Duodenal mucosa (tissue), 2 donors: ENCODE measurements around the gene LMCD1.

Experiments used
- H3K27ac ChIP-seq: one replicate; pipeline ENCODE4 v1.7.0; 2013; ENCODE audit warnings: low read depth, low read length
- H3K27me3 ChIP-seq, 2 donors: one replicate each; pipeline ENCODE4 v1.7.0; 2013; ENCODE audit warnings: low read length in 2 of 2, control low read depth in 1 of 2; ENCODE audit not compliant: insufficient read depth in 2 of 2, control insufficient read depth in 1 of 2
- H3K36me3 ChIP-seq, 2 donors: one replicate each; pipeline ENCODE4 v1.7.0; 2013; ENCODE audit warnings: low read length in 2 of 2, control low read depth in 1 of 2; ENCODE audit not compliant: insufficient read depth in 2 of 2, control insufficient read depth in 1 of 2
- H3K4me1 ChIP-seq, 2 donors: one replicate each; pipeline ENCODE4 v1.7.0; 2013; ENCODE audit warnings: low read length in 2 of 2, control low read depth in 1 of 2; ENCODE audit not compliant: insufficient read depth in 2 of 2, control insufficient read depth in 1 of 2
- H3K4me3 ChIP-seq, 2 donors: one replicate each; pipeline ENCODE4 v1.7.0; 2013; ENCODE audit warnings: low read length in 2 of 2, low read depth in 1 of 2
- H3K9ac ChIP-seq, 2 donors: one replicate each; pipeline ENCODE4 v1.7.0; 2013; ENCODE audit warnings: low read length in 2 of 2, low read depth in 1 of 2
- H3K9me3 ChIP-seq, 2 donors: one replicate each; pipeline ENCODE4 v1.7.0; 2013; ENCODE audit warnings: low read length in 2 of 2, control low read depth in 1 of 2; ENCODE audit not compliant: control insufficient read depth in 1 of 2

Gene LMCD1

GRCh38 chr3:8491271-8492144 lies 10.1 kb upstream of the LMCD1 start:
- no peaks in the 10 kb centered on the region for H3K9me3 ChIP-seq
- no peak overlapping the region for H3K9ac ChIP-seq
- no peak overlapping the region for H3K27ac ChIP-seq
- no peaks in the 10 kb centered on the region for H3K27me3 ChIP-seq
- H3K4me1 ChIP-seq, result peaks cover 0 to 4% of the 10 kb centered on the region in 2 donors
- H3K4me3 ChIP-seq, result no peak overlapping the region
- no peaks in the 10 kb centered on the region for H3K36me3 ChIP-seq

- no peak overlapping the region for H3K4me3 ChIP-seq
- H3K9me3 ChIP-seq, result no peaks in the 10 kb centered on the region
- no peak overlapping the region for H3K9ac ChIP-seq
- H3K27me3 ChIP-seq, result no peaks in the 10 kb centered on the region
- H3K36me3 ChIP-seq, result no peaks in the 10 kb centered on the region
- H3K27ac ChIP-seq, result no peak overlapping the region
- H3K4me1 ChIP-seq, result peaks cover 0 to 2% of the 10 kb centered on the region in 2 donors
Observed at GRCh38 chr3:8492744-8493511, 8.7 kb upstream of the LMCD1 start.

- no peaks in the 10 kb centered on the region for H3K9me3 ChIP-seq
- H3K4me1 ChIP-seq, result peaks cover 0 to 2% of the 10 kb centered on the region in 2 donors
- H3K9ac ChIP-seq, result no peak overlapping the region
- H3K36me3 ChIP-seq, result no peaks in the 10 kb centered on the region
- no peaks in the 10 kb centered on the region for H3K27me3 ChIP-seq
- no peak overlapping the region for H3K27ac ChIP-seq
- H3K4me3 ChIP-seq, result no peak overlapping the region
Observed at GRCh38 chr3:8493744-8494143, 7.9 kb upstream of the LMCD1 start.

- Histone ChIP-seq H3K4me1 (peaks cover 0 to 2% of the 10 kb centered on the region in 2 donors), H3K36me3 (no peaks in the 10 kb centered on the region), H3K9ac (no peak overlapping the region), H3K27ac (no peak overlapping the region), H3K27me3 (no peaks in the 10 kb centered on the region), H3K9me3 (no peaks in the 10 kb centered on the region), H3K4me3 (no peak overlapping the region)
Observed at GRCh38 chr3:8494327-8494726, 7.3 kb upstream of the LMCD1 start.

- no peaks in the 10 kb centered on the region for H3K27me3 ChIP-seq
- no peak overlapping the region for H3K27ac ChIP-seq
- H3K4me3 ChIP-seq, result no peak overlapping the region
- H3K4me1 ChIP-seq, result peaks cover 3% of the 10 kb centered on the region in 2 donors
- no peaks in the 10 kb centered on the region for H3K36me3 ChIP-seq
- H3K9ac ChIP-seq, result no peak overlapping the region
- no peaks in the 10 kb centered on the region for H3K9me3 ChIP-seq
Observed at GRCh38 chr3:8497582-8497981, 4.0 kb upstream of the LMCD1 start.

- Histone ChIP-seq H3K9me3 (no peaks in the 10 kb centered on the region), H3K27ac (no peak overlapping the region), H3K27me3 (no peaks in the 10 kb centered on the region), H3K36me3 (no peaks in the 10 kb centered on the region), H3K4me3 (no peak overlapping the region), H3K9ac (no peak overlapping the region), H3K4me1 (peaks cover 10 to 12% of the 10 kb centered on the region in 2 donors)
Observed at GRCh38 chr3:8499181-8499611, 2.4 kb upstream of the LMCD1 start.

GRCh38 chr3:8500319-8500988 lies 1.2 kb upstream of the LMCD1 start:
- peaks cover 12 to 16% of the 10 kb centered on the region in 2 donors for H3K4me1 ChIP-seq
- H3K4me3 ChIP-seq, result no peak overlapping the region
- no peaks in the 10 kb centered on the region for H3K9me3 ChIP-seq
- H3K27me3 ChIP-seq, result no peaks in the 10 kb centered on the region
- H3K36me3 ChIP-seq, result no peaks in the 10 kb centered on the region
- peak overlapping the region in 1 of 2 donors; percentile 4 for H3K9ac ChIP-seq
- H3K27ac ChIP-seq, result no peak overlapping the region

- no peaks in the 10 kb centered on the region for H3K36me3 ChIP-seq
- H3K9ac ChIP-seq, result peak overlapping the region; percentile 44 to 57
- no peaks in the 10 kb centered on the region for H3K27me3 ChIP-seq
- H3K9me3 ChIP-seq, result no peaks in the 10 kb centered on the region
- peak overlapping the region; percentile 69 to 70 for H3K4me3 ChIP-seq
- peak overlapping the region; percentile 39 for H3K27ac ChIP-seq
- H3K4me1 ChIP-seq, result peaks cover 12 to 21% of the 10 kb centered on the region in 2 donors
Observed at GRCh38 chr3:8500989-8501370, 643 bp upstream of the LMCD1 start.

GRCh38 chr3:8503461-8503860 lies 1.8 kb downstream of the LMCD1 start:
- Histone ChIP-seq H3K9me3 (no peaks in the 10 kb centered on the region), H3K4me3 (peak overlapping the region; percentile 18 to 38), H3K36me3 (no peaks in the 10 kb centered on the region), H3K27ac (peak overlapping the region; percentile 15), H3K4me1 (peaks cover 12 to 28% of the 10 kb centered on the region in 2 donors), H3K27me3 (no peaks in the 10 kb centered on the region), H3K9ac (peak overlapping the region in 1 of 2 donors; percentile 4)
